ENCODE data around the gene TRMT10C. TPM values are rescaled to one million over a fixed set of nuclear protein-coding genes. Genes with fewer than 3 reads are reported as not detected.

The TRMT10C gene
- total and polyA plus RNA-seq, 9 of the 15 experiments (the other 6 are each of a cell fraction or from before 2014, with no cell fraction given), result 48.6 to 106 (median 63.9) TPM

GRCh38 chr3:101573449-101574387 lies 12.1 kb downstream of the TRMT10C start, which contains the start of gene PCNP (continued):
- TF ChIP-seq KDM2B (CRISPR knock-in tag; IDR thresholded peaks at IDR 0.05) (no peak), EWSR1 (IDR thresholded peaks at IDR 0.05; ENCODE audit: borderline replicate concordance, low read depth, partially characterized antibody) (no peak), CBX2 (IDR thresholded peaks at IDR 0.05; ENCODE audit: insufficient read depth, low read length, poor library complexity, severe bottlenecking) (no peak), ZNF134 (CRISPR knock-in tag; conservative IDR thresholded peaks at IDR 0.05) (no peak), MEF2D (tag; conservative IDR thresholded peaks at IDR 0.05; ENCODE audit: low read depth) (no peak), PATZ1 (CRISPR knock-in tag; IDR thresholded peaks at IDR 0.05; ENCODE audit: borderline replicate concordance) (no peak), HDAC3 (IDR thresholded peaks at IDR 0.05; ENCODE audit: borderline replicate concordance, partially characterized antibody) (peak; percentile 46), NFATC3 (IDR thresholded peaks at IDR 0.05) (no peak), MAFF (IDR thresholded peaks at IDR 0.05; ENCODE audit: low read length) (peak; percentile 86), ZNF146 (CRISPR knock-in tag; IDR thresholded peaks at IDR 0.05; ENCODE audit: unreplicated experiment) (no peak), SIN3A (IDR thresholded peaks at IDR 0.05; ENCODE audit: borderline replicate concordance in 2 of 2, control insufficient read depth in 1 of 2, low read depth in 2 of 2, low read length in 2 of 2) (peak; percentile 77 to 84; a peak in 3 of 4 replicates), SIX5 (IDR thresholded peaks at IDR 0.05; ENCODE audit: borderline replicate concordance in 1 of 2, insufficient read depth in 1 of 2, low read depth in 1 of 2, low read length in 2 of 2) (0 out of 4 replicates have a peak, but pooled peaks of 1 of the 2 experiments have one; percentile 19), TCF15 (CRISPR knock-in tag; IDR thresholded peaks at IDR 0.05) (no peak), ZNF583 (CRISPR knock-in tag; IDR thresholded peaks at IDR 0.05) (no peak), JUNB (CRISPR knock-in tag; conservative IDR thresholded peaks at IDR 0.05) (no peak), SMAD3 (CRISPR knock-in tag; conservative IDR thresholded peaks at IDR 0.05) (no peak; the same call in 1 of the 2 replicates), ZBTB49 (CRISPR knock-in tag; IDR thresholded peaks at IDR 0.05; ENCODE audit: borderline replicate concordance) (no peak), ZNF551 (CRISPR knock-in tag; IDR thresholded peaks at IDR 0.05) (no peak), HNRNPL (IDR thresholded peaks at IDR 0.05; ENCODE audit: low read depth, low read length) (no peak), MTA3 (IDR thresholded peaks at IDR 0.05; ENCODE audit: borderline replicate concordance) (peak; percentile 87), TBL1XR1 (IDR thresholded peaks at IDR 0.05; ENCODE audit: low read length in 2 of 2) (peak in 1 of 2 experiments; percentile 62; a peak in 1 of 4 replicates), FOXA3 (CRISPR knock-in tag; conservative IDR thresholded peaks at IDR 0.05 in 1 of 2, IDR thresholded peaks at IDR 0.05 in 1 of 2) (peak; percentile 81 to 92; a peak in 3 of 4 replicates)
